Caco-2 (cell line): Measurements from ENCODE around the gene NTSR2. TPM values are rescaled to one million over a fixed set of nuclear protein-coding genes. Genes with fewer than 3 reads are reported as not detected.

Experiments
- BruUV-seq: library from RNA; stranded (reverse); fragments of 400-500 nt; replicated peaks from 2 replicates; lab custom pipeline; 2021; lab: Mats Ljungman, UMichigan
- CTCF ChIA-PET: fragments of 300-600 bp; sonication (Branson Sonifier 250); formaldehyde crosslinking; loops from one replicate; lab custom pipeline; 2022; ENCODE audit warnings: antibody characterized with exemption; lab: Charles Lee
- POLR2A ChIA-PET: fragments of 300-600 bp; sonication (Branson Sonifier 250); formaldehyde crosslinking; loops from one replicate; lab custom pipeline; 2022; ENCODE audit warnings: antibody characterized with exemption; lab: Charles Lee
- DNase-seq, 2 experiments: peaks; one replicate each; pipeline versions ENCODE4 v3.0.0 to v3.0.0-alpha.2; 2020 to 2022
- H3K27me3 ChIP-seq: replicated peaks from 2 replicates; pipeline ENCODE4 v1.6.0; 2011; ENCODE audit warnings: low read length; ENCODE audit not compliant: control insufficient read depth, insufficient read depth
- H3K36me3 ChIP-seq: 2 replicates; pipeline ENCODE4 v1.5.1; 2011; ENCODE audit warnings: low read length; ENCODE audit not compliant: control insufficient read depth, insufficient read depth
- H3K4me1 ChIP-seq: fragments of 250-450 bp; sonication (Bioruptor Pico); 2 replicates; pipeline ENCODE4 v1.5.1; 2020; ENCODE audit warnings: mild to moderate bottlenecking
- H3K4me3 ChIP-seq: 2 replicates; pipeline ENCODE4 v1.5.1; 2011; ENCODE audit warnings: low read depth, mild to moderate bottlenecking, control low read depth, low read length
- H3K9me3 ChIP-seq: fragments of 250-450 bp; sonication (Bioruptor Pico); 2 replicates; pipeline ENCODE4 v1.5.1; 2020; ENCODE audit warnings: mild to moderate bottlenecking, moderate library complexity
- H3K27ac Mint-ChIP-seq: one replicate; pipeline ENCODE4 v1.8.0; 2022; ENCODE audit warnings: mixed read lengths; ENCODE audit not compliant: unreplicated experiment
- H3K27me3 Mint-ChIP-seq: one replicate; pipeline ENCODE4 v1.8.0; 2022; ENCODE audit warnings: mixed read lengths; ENCODE audit not compliant: insufficient read depth, unreplicated experiment
- H3K36me3 Mint-ChIP-seq: one replicate; pipeline ENCODE4 v1.8.0; 2022; ENCODE audit warnings: mild to moderate bottlenecking, mixed read lengths; ENCODE audit not compliant: insufficient read depth, unreplicated experiment
- H3K4me1 Mint-ChIP-seq: one replicate; pipeline ENCODE4 v1.8.0; 2022; ENCODE audit warnings: low read depth, mixed read lengths; ENCODE audit not compliant: unreplicated experiment
- H3K4me3 Mint-ChIP-seq: one replicate; pipeline ENCODE4 v1.8.0; 2022; ENCODE audit warnings: mild to moderate bottlenecking, moderate library complexity, mixed read lengths; ENCODE audit not compliant: unreplicated experiment
- H3K9me3 Mint-ChIP-seq: one replicate; pipeline ENCODE4 v1.8.0; 2022; ENCODE audit warnings: mixed read lengths; ENCODE audit not compliant: unreplicated experiment
- intact Hi-C: fragments of 100-400 bp; cut with micrococcal nuclease; formaldehyde crosslinking; loops from one replicate; pipeline ENCODE4 v1.10.0; 2022; ENCODE audit not compliant: unreplicated experiment
- total RNA-seq: library from RNA; stranded (reverse); gene quantifications from 2 replicates; pipeline ENCODE4 v1.2.3, GENCODE V29; 2022
- TF ChIP-seq, protein P1 (sequence below), 2 experiments: fragments of 200-600 bp in 1 of 2; IDR thresholded peaks; 1 replicate in 1 of 2; 2 replicates in 1 of 2; pipeline versions ENCODE4 v1.5.1 to v1.8.0; 2011 to 2022; ENCODE audit warnings: antibody characterized with exemption in 1 of 2, control low read depth in 1 of 2, inconsistent platforms in 1 of 2, low read depth in 1 of 2, low read length in 1 of 2, mild to moderate bottlenecking in 1 of 2, moderate library complexity in 1 of 2; ENCODE audit not compliant: insufficient read depth in 1 of 2, severe bottlenecking in 1 of 2, unreplicated experiment in 1 of 2

Gene NTSR2
- total RNA-seq, 1 experiment from 2014 or later: not detected

GRCh38 chr2:11631462-11631861, 38.5 kb downstream of the NTSR2 start:
- TF ChIP-seq, protein P1, sequence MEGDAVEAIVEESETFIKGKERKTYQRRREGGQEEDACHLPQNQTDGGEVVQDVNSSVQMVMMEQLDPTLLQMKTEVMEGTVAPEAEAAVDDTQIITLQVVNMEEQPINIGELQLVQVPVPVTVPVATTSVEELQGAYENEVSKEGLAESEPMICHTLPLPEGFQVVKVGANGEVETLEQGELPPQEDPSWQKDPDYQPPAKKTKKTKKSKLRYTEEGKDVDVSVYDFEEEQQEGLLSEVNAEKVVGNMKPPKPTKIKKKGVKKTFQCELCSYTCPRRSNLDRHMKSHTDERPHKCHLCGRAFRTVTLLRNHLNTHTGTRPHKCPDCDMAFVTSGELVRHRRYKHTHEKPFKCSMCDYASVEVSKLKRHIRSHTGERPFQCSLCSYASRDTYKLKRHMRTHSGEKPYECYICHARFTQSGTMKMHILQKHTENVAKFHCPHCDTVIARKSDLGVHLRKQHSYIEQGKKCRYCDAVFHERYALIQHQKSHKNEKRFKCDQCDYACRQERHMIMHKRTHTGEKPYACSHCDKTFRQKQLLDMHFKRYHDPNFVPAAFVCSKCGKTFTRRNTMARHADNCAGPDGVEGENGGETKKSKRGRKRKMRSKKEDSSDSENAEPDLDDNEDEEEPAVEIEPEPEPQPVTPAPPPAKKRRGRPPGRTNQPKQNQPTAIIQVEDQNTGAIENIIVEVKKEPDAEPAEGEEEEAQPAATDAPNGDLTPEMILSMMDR (IDR thresholded peaks at IDR 0.05; ENCODE audit: insufficient read depth in 1 of 2, low read depth in 1 of 2, low read length in 1 of 2, severe bottlenecking in 1 of 2, unreplicated experiment in 1 of 2): no peak
- DNase-seq: no peak
- ChIA-PET POLR2A (interaction anchor here (0.6 kb wide), 1 partner anchor 66 kb away, joined by 5 read pairs; no protein-coding TSS in a partner anchor), CTCF (no interaction called here)
- intact Hi-C loops: no loop called here
- BruUV-seq: no TSS peak
- H3K9me3 Mint-ChIP-seq: no peaks in the 10 kb centered on the region
- H3K36me3 Mint-ChIP-seq: no peaks in the 10 kb centered on the region
- Histone ChIP-seq H3K4me1 (no peaks in the 10 kb centered on the region), H3K36me3 (no peaks in the 10 kb centered on the region), H3K4me3 (no peak overlapping the region), H3K9me3 (no peaks in the 10 kb centered on the region), H3K27me3 (no peaks in the 10 kb centered on the region; the same call in 1 of the 2 replicates)
- H3K4me1 Mint-ChIP-seq: no peaks in the 10 kb centered on the region
- no peak overlapping the region for H3K4me3 Mint-ChIP-seq
- H3K27me3 Mint-ChIP-seq: peaks cover 8% of the 10 kb centered on the region
- H3K27ac Mint-ChIP-seq: no peak overlapping the region

- no TSS peak for BruUV-seq
- H3K27ac Mint-ChIP-seq: no peak overlapping the region
Measured at GRCh38 chr2:11630855-11631254, 39.1 kb downstream of the NTSR2 start.

DNA sequence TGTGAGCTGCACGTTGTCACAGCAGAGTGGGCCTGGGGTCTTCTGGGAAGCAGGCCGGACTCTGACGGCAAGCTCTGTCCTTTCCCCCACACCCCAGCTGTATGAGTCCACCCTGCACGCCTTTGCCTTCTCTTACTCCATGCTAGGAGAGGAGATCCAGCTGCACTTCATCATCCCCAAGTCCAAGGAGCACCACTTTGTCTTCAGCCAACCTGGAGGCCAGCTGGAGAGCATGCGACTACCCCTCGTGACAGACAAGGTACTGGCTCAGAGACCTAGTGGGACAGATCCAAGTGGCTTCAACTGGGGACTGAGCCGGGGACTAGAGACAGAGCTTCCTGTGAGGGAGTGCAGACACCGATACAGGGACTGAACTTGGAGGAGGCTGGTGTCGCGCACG, 40.1 kb downstream of the NTSR2 start:
- DNase-seq: no peak
- Mint-ChIP-seq H3K4me1 (no peaks in the 10 kb centered on the region), H3K27ac (no peak overlapping the region), H3K4me3 (no peak overlapping the region), H3K9me3 (no peaks in the 10 kb centered on the region), H3K27me3 (peaks cover 8% of the 10 kb centered on the region), H3K36me3 (no peaks in the 10 kb centered on the region)
- no peaks in the 10 kb centered on the region; the same call in 1 of the 2 replicates for H3K27me3 ChIP-seq
- intact Hi-C loops: no loop called here
- BruUV-seq: no TSS peak
- H3K4me1 ChIP-seq: no peaks in the 10 kb centered on the region
- no peaks in the 10 kb centered on the region for H3K36me3 ChIP-seq
- CTCF ChIA-PET: interaction anchor here (0.6 kb wide), 1 partner anchor 1127 kb away, joined by 9 read pairs; no protein-coding TSS in a partner anchor
- POLR2A ChIA-PET: no interaction called here
- H3K4me3 ChIP-seq: no peak overlapping the region
- TF ChIP-seq, protein P1 (IDR thresholded peaks at IDR 0.05; ENCODE audit: insufficient read depth in 1 of 2, low read depth in 1 of 2, low read length in 1 of 2, severe bottlenecking in 1 of 2, unreplicated experiment in 1 of 2): no peak
- no peaks in the 10 kb centered on the region for H3K9me3 ChIP-seq

More at GRCh38 chr2:11630855-11631254, 39.1 kb downstream of the NTSR2 start:
- TF ChIP-seq, protein P1 (IDR thresholded peaks at IDR 0.05; ENCODE audit: insufficient read depth in 1 of 2, low read depth in 1 of 2, low read length in 1 of 2, severe bottlenecking in 1 of 2, unreplicated experiment in 1 of 2): no peak
- Histone ChIP-seq H3K4me1 (no peaks in the 10 kb centered on the region), H3K4me3 (no peak overlapping the region), H3K27me3 (no peaks in the 10 kb centered on the region; the same call in 1 of the 2 replicates), H3K36me3 (no peaks in the 10 kb centered on the region), H3K9me3 (no peaks in the 10 kb centered on the region)
- H3K36me3 Mint-ChIP-seq: no peaks in the 10 kb centered on the region
- no peak for DNase-seq
- H3K4me1 Mint-ChIP-seq: no peaks in the 10 kb centered on the region
- intact Hi-C loops: no loop called here
- H3K9me3 Mint-ChIP-seq: no peaks in the 10 kb centered on the region
- ChIA-PET CTCF (no interaction called here), POLR2A (no interaction called here)
- H3K4me3 Mint-ChIP-seq: no peak overlapping the region
- H3K27me3 Mint-ChIP-seq: peaks cover 8% of the 10 kb centered on the region
